H7 (cell line): ENCODE results near the gene BTAF1. TPM values are rescaled to one million over a fixed set of nuclear protein-coding genes. Genes with fewer than 3 reads are reported as not detected.

Experiments used
- DNase-seq: peaks from one replicate; pipeline ENCODE4 v3.0.0; 2012
- H3K27me3 ChIP-seq: 2 replicates; pipeline ENCODE4 v1.6.0; 2011; ENCODE audit warnings: mild to moderate bottlenecking, low read length; ENCODE audit not compliant: control insufficient read depth, insufficient read depth
- H3K36me3 ChIP-seq: replicated peaks from 2 replicates; pipeline ENCODE4 v1.5.1; 2011; ENCODE audit warnings: low read length; ENCODE audit not compliant: control insufficient read depth, insufficient read depth
- H3K4me3 ChIP-seq: 2 replicates; pipeline ENCODE4 v1.5.1; 2011; ENCODE audit warnings: low read depth, mild to moderate bottlenecking, control low read depth, low read length, moderate library complexity; ENCODE audit not compliant: insufficient read depth
- total RNA-seq: library from RNA; depleted of rRNA; stranded (reverse); fragments of >200 nt; shearing (Covaris generic); gene quantifications from 2 replicates; pipeline ENCODE4 v1.2.3, GENCODE V29; 2014

Gene BTAF1
- total RNA-seq, 1 experiment from 2014 or later, result 23.8 TPM

DNA sequence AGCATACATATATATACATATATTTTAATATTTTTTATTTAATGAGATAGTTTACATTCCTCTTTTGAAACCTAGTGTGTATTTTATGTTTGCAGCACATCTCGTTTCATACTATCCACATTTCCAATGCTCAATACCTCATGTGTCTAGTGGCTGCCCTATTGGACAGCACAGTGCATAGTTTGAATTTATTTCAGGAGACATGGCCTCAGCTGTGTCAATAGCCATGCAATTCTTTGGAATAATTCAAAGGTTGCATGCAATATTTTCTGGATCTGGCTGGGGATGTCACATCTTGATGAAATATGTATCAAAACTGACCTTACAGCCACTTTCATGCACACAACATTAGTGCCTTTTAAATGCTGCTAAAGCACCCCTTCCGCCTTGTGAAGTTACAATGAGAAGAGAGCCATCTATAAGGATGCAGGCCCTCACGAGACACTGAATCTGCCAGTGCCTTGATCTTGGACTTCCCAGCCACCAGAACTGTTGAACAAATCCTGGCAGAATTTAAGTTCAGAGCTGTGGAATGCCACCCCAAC, 27.3 kb upstream of the BTAF1 start:
- DNase-seq, result no peak
- no peaks in the 10 kb centered on the region for H3K27me3 ChIP-seq
- H3K36me3 ChIP-seq, result no peaks in the 10 kb centered on the region
- no peak overlapping the region for H3K4me3 ChIP-seq

GRCh38 chr10:91897421-91897820, 26.1 kb upstream of the BTAF1 start:
- Histone ChIP-seq H3K36me3 (no peaks in the 10 kb centered on the region), H3K27me3 (no peaks in the 10 kb centered on the region), H3K4me3 (no peak overlapping the region)
- no peak for DNase-seq

DNA sequence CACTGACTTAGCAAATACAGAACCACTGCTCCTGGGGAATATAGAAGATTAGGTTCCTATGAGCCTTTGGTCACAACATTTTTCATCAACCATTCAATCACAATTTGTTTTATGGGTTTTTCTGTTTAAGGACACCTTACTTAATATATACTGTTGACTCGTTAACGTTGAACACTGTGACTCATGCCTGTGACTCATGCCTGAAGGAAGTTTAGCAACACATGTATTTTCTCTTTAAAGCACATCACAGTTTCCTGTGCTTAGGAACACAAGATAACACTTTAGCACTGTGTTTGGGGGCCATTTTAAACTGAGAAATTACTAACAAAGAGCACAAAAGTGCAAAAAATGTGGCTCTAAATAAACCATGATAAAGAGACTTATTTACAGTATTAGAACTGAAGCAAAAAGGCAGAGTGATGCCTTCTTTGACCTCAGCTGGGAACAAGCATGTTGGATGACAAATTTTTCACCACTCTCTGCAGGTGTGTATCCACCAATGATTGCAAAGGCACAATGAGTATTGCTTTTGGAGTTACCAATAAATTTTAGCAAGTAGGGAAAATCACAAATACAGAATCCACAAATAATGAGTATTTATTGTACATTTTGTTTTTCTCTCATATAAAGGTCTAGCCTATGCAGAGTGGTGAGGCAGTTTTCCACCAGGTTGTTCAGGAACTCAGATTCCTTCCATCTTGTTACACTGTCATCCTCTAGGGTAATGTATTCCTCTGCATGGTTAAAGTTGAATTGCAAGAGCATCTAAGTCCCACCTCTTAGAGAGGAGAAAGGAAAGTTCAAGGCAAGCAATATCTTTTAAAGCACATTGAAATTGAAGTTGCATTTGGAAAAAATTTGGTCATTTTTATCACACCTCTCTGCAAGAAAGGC, 21.5 kb upstream of the BTAF1 start:
- Histone ChIP-seq H3K36me3 (no peaks in the 10 kb centered on the region; the same call in 1 of the 2 replicates), H3K4me3 (no peak overlapping the region), H3K27me3 (no peaks in the 10 kb centered on the region)
- DNase-seq, result no peak

DNA sequence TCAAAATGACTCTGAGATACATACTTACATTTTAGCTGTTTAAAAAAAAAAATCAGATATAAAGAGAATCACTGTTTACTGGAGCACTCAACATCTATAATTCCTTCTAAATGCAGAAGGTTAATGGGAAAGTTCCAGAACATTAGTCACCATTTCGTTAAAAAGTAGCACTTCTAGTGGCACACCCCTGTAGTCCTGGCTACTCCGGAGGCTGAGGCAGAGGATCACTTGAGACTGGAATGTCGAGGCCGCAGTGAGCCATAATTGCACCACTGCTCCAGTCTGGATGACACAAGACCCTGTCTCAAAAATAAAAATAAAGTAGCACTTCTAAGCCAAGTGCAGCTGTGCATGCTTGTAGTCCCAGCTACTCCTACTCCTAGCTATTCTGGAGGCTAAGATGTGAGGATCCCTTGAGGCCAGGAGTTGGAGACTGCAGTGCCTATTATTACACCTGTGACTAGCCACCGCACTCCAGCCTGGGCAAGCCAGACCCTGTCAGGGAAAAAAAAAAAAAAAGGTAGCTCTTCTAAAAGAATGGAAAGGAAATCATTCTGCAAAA, 16.5 kb upstream of the BTAF1 start:
- H3K36me3 ChIP-seq, result no peaks in the 10 kb centered on the region; the same call in 1 of the 2 replicates
- no peak for DNase-seq
- no peaks in the 10 kb centered on the region for H3K27me3 ChIP-seq
- peak overlapping the region; percentile 76 for H3K4me3 ChIP-seq

GRCh38 chr10:91907914-91908336, 15.6 kb upstream of the BTAF1 start:
- Histone ChIP-seq H3K27me3 (no peaks in the 10 kb centered on the region), H3K4me3 (peak overlapping the region; percentile 76), H3K36me3 (no peaks in the 10 kb centered on the region; the same call in 1 of the 2 replicates)
- no peak for DNase-seq

- peak; percentile 84 for DNase-seq
- peak overlapping the region; percentile 76 for H3K4me3 ChIP-seq
- H3K36me3 ChIP-seq, result no peaks in the 10 kb centered on the region; the same call in 1 of the 2 replicates
- H3K27me3 ChIP-seq, result no peaks in the 10 kb centered on the region
These were observed 15.0 kb upstream of the BTAF1 start for GRCh38 chr10:91908337-91909116.

DNA sequence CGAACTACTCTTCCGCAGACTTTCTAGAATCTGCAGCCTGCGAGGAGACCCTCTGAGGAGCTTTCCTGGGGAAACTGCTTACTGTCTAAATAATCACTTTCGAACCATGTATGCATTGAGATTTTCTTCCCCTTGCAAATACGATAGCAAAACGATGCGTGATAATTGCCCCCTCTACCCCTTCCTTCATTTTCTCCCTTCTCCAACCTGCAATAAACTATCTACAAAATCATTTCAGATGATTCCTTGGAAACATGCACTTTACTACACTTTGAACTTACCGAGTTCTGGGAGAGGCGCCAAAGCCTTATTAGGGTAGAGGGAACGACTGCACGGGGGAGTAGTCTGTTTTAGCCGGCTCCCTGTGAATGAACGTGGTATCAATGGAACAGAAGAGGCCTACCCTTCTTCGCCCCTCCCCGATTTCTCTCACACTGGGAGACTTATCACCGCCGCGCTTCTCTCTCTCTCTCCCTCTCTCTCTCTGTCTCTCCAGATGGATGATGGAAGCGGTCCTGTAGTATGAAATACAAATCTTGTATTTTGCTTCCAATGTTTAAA, 14.4 kb upstream of the BTAF1 start, which contains the start of gene FGFBP3:
FGFBP3 (minus strand) TSS at position 370 of the 561 bp plus-strand sequence. CDS start 517 bp downstream, outside the sequence.
- Histone ChIP-seq H3K36me3 (no peaks in the 10 kb centered on the region; the same call in 1 of the 2 replicates), H3K27me3 (no peaks in the 10 kb centered on the region), H3K4me3 (peak within 1 kb of the TSS; percentile 76)
- peak; percentile 75 for DNase-seq

DNA sequence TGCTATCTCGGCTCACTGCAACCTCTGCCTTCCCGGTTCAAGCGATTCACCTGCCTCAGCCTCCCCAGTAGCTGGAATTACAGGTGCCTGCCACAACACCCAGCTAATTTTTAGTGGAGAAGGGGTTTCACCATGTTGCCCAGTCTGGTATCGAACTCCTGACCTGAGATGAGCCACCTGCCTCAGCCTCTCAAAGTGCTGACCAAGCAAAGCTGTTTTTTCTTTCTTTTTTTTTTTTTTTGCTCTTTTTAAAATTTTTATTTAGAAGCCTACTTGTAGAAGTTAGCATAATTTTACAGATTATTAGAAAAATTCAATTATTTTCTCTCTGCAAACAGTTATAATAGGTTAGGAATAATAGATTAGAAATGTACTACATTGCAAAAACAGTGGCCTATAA, 13.1 kb upstream of the BTAF1 start:
- no peak for DNase-seq
- no peaks in the 10 kb centered on the region for H3K27me3 ChIP-seq
- no peak overlapping the region for H3K4me3 ChIP-seq
- H3K36me3 ChIP-seq, result no peaks in the 10 kb centered on the region; the same call in 1 of the 2 replicates

DNA sequence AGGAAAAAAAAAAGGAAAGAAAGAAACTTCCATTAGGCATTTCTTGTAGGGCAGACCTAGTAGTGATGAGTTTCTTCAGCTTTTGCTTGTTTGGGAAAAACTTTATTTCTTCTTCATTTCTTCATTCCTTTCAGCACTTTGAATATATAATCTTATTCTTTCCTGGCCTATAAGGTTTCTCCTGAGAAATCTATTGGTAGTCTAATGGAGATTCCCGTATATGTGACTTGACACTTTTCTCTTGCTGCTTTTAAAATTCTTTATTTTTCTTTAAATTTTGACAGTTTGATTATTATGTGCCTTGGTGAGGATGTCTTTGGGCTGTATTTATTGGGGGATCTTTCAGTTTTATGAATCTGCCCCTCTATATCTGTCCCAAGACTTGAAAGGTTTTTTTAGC, 3.9 kb upstream of the BTAF1 start:
- DNase-seq, result no peak
- Histone ChIP-seq H3K36me3 (no peaks in the 10 kb centered on the region), H3K4me3 (no peak overlapping the region), H3K27me3 (no peaks in the 10 kb centered on the region)

DNA sequence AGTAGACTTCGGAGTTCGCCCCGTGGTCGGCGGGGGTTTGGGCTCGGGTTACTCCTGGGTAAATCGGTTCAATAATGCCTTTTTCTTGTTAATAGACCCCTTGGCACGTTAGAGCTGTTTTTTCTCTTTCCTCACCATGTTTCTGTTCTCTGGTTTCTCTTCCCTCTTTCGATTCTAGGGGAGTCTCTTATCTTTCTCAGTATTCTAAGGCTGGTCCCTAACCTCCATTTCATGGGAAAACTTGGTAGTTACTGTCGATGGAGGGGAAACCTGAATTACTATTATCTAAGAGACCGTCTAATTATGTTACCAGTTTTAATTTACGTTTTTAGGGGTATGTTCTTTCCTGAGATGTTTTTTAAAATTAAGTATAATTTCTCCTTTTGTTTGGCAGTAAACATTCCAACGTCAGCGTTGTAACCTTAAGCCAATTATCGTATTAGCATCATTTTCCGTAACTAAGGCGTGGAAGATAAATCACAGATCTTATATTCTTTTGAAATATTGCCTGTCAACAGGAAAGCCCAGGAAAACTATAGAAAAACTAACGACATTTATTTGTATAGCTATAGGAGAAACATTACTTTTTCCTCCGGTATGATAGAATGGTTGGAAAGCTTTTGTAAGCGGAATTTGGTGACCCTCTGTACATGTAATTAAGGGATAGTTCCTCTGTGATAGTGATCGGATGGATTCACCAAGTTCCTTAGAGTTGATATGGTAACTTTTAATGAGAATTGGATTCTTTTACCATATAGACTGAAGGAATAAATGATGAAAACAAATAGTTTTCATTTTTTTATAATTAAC, 847 bp downstream of the BTAF1 start:
- DNase-seq, result no peak
- Histone ChIP-seq H3K36me3 (no peaks in the 10 kb centered on the region), H3K4me3 (peak overlapping the region; percentile 78), H3K27me3 (no peaks in the 10 kb centered on the region)

DNA sequence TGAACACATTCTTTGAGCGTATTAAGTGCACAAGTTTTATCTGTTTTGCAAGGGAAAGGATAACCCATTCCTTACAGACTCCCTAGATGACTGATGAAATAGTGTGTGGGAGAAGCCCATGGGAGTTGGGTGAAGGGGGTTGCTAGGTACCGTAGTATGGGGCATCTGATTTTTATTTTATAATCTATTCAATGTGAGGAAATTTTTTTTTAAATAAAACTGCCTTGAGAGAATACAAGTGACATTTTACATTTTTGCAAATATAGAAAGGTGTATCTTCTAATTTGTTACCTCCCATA, 1.4 kb downstream of the BTAF1 start:
- H3K27me3 ChIP-seq, result no peaks in the 10 kb centered on the region

DNA sequence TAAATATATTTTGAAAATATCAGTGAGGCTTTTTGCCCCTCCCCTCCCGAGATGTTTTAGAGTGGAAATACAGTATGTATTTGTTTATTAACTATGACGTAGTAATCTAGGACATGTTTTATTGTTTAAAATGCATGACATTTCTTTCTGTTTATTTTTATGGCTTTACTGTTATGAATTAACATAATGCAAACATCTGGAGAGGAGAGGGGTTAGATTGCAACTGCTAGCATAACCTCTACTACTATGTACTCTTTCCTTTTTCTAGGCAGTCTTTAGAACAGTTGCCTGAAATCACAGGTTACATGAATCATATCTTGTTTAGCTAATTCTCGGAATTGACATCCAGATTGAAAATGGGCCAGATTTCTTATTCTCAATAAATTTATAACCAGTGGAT, 7.4 kb downstream of the BTAF1 start:
- no peaks in the 10 kb centered on the region for H3K27me3 ChIP-seq
- H3K36me3 ChIP-seq, result peaks cover 5% of the 10 kb centered on the region
- no peak overlapping the region for H3K4me3 ChIP-seq
- no peak for DNase-seq

More for the DNA sequence above, 1.4 kb downstream of the BTAF1 start:
- no peaks in the 10 kb centered on the region for H3K36me3 ChIP-seq
- DNase-seq, result no peak
- H3K4me3 ChIP-seq, result no peak overlapping the region

DNA sequence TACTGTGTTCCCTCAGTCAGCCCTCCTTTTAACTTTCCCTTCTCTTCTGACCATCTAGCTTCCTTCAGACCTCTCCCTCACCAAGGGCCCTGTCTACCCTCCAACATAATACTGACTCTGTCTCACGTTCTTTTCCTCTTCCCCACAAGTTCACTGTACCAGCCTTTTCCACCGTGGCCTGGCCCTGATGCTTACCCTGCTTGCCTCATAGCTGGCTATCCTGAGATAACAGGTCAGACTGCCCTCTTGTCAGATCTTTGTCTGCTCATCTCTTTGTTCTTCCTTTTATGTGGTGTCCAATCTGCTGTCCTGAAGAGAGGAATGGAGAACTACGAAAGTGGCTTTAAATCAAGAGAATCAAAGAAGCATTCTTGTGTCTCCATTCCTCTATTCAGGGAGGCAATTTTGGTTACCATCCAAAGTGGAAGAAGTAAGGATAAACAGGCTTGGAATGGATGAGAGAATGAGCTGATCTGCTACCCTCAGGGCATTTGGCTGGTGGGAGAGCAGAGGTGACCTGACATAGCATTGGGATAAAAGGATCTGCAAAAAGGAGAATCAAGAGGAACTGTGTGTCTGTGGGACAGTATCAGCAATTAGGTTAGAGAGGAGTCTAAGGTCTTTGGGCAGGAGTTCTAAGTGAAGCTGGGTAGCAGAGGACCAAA, 8.1 kb downstream of the BTAF1 start:
- no peak overlapping the region for H3K4me3 ChIP-seq
- no peak for DNase-seq
- no peaks in the 10 kb centered on the region for H3K27me3 ChIP-seq
- H3K36me3 ChIP-seq, result peaks cover 8% of the 10 kb centered on the region
